Hematopoietic multipotent progenitor cell (in vitro differentiated cells): ENCODE results near the gene INTU. TPM values are rescaled to one million over a fixed set of nuclear protein-coding genes. Genes with fewer than 3 reads are reported as not detected.
"Not testable (repeated sequence)": the region's sequence is repeated elsewhere in the genome, so short reads cannot be mapped to it uniquely, and the experiment has no call there.

Experiments used
- DNase-seq, 3 donors: peaks; one replicate each; pipeline ENCODE4 v3.0.0-alpha.2; 2011 to 2015; ENCODE audit warnings: low read depth in 2 of 3, low spot score in 2 of 3
- total RNA-seq: library from RNA; depleted of rRNA; stranded (reverse); fragments of >200 nt; gene quantifications from one replicate; pipeline ENCODE4 v1.2.3, GENCODE V29; 2012

The INTU gene
- total RNA-seq, 1 donor, result 3.0 TPM

- no peak for DNase-seq
Measured at GRCh38 chr4:127641524-127641923, 8.8 kb downstream of the INTU start.

DNA sequence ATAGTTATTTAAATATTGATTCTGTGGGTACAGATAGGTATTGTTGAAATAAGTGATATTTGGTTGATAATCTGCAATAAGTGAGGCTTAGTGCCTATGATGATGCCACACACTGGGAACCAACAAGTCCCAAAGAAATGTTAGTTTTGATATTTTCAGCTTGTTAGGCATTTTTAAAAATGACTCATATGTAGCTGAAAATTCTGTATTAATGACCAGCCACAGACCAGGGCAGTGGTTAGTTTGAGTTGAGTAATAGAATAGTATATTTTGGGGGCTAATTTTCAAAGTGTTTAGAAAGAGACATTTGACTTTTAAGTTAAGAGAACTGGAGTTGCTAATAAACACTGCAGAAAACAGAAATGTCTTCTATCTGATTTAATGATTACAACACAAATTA, 9.4 kb downstream of the INTU start:
- no peak for DNase-seq

DNA sequence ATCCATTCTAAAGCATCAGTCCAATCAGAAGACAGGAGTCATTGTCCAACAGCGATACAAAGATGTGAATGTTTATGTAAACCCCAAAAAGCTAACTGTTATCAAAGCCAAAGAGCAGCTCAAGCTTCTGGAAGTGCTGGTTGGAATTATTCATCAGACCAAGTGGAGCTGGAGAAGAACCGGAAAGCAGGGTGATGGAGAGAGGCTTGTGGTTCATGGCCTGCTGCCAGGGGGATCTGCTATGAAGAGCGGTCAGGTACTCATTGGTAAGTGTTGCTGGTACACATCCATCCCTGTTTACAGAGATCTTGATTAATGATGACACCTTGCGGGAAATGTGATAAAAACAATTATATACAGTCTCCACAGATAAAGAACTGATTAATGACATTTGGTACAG, 11.0 kb downstream of the INTU start:
- no peak for DNase-seq

GRCh38 chr4:127648061-127648460, 15.3 kb downstream of the INTU start:
- no peak for DNase-seq

DNA sequence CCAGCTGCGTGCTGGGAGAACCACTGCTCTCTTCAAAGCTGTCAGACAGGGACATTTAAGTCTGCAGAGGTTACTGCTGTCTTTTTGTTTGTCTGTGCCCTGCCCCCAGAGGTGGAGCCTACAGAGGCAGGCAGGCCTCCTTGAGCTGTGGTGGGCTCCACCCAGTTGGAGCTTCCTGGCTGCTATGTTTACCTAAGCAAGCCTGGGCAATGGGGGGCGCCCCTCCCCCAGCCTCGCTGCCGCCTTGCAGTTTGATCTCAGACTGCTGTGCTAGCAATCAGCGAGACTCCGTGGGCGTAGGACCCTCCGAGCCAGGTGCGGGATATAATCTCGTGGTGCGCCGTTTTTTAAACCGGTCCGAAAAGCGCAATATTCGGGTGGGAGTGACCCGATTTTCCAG, 22.8 kb downstream of the INTU start:
- DNase-seq, result not testable (repeated sequence)

GRCh38 chr4:127656047-127656680, 23.4 kb downstream of the INTU start:
- DNase-seq, result no peak

GRCh38 chr4:127660284-127660885, 27.6 kb downstream of the INTU start:
- no peak for DNase-seq

GRCh38 chr4:127667116-127667515, 34.4 kb downstream of the INTU start:
- no peak for DNase-seq

GRCh38 chr4:127667772-127668171, 35.0 kb downstream of the INTU start:
- DNase-seq, result no peak

GRCh38 chr4:127668770-127669169, 36.0 kb downstream of the INTU start:
- DNase-seq, result no peak

DNA sequence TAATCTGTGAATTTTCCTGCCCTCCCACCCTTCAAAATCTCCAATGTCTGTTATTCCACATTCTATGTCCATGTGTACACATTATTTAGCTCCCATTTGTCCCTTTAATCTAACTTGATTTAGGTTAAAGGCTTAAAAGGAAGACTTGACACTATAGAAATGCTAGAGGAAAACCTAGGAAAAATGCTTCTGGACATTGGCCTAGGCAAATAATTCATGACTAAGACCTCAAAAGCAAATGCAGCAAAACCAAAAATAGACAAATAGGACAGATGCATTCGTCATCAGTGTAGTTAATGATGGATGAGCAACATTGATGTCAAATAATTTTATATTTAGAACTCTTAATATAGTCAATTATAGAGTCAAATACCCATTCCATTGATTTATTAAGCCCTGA, 36.9 kb downstream of the INTU start:
- no peak for DNase-seq

DNA sequence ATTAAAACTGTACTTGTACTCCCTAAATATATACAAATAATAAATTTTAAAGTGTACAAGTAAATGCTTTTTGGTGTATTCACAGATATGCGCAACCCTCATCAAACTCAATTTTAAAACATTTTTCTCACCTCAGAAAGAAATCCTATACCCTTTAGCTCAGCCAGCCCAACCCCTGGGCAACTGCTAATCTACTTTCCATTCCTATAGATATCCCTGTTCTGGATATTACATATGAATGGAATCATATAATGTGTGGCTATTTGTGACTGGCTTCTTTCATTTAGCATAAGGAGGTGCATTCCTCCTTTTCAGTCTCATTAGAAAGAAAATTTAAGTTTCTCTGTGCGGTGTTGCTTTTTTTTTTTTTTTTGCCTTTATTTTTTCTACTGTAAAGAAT, 39.4 kb downstream of the INTU start:
- DNase-seq, result no peak

- DNase-seq, result no peak
Measured at GRCh38 chr4:127685292-127685691, 52.5 kb downstream of the INTU start.

- no peak for DNase-seq
Measured at GRCh38 chr4:127686658-127687057, 53.9 kb downstream of the INTU start.

- DNase-seq, result no peak
Measured at GRCh38 chr4:127687580-127687979, 54.8 kb downstream of the INTU start.

GRCh38 chr4:127698789-127699200, 66.0 kb downstream of the INTU start:
- DNase-seq, result peak in 2 of 3 donors; percentile 10 to 54

- DNase-seq, result no peak
Measured at GRCh38 chr4:127708985-127709384, 76.2 kb downstream of the INTU start.

- no peak for DNase-seq
Measured at GRCh38 chr4:127709456-127709855, 76.7 kb downstream of the INTU start.

GRCh38 chr4:127730142-127730913, 97.6 kb downstream of the INTU start, which contains the start of gene SLC25A31:
Gene SLC25A31 (plus strand): TSS chr4:127730400. CDS start chr4:127730546, 146 bp downstream.
- no peak for DNase-seq

- no peak for DNase-seq
Measured at GRCh38 chr4:127731406-127731805, 98.6 kb downstream of the INTU start.

DNA sequence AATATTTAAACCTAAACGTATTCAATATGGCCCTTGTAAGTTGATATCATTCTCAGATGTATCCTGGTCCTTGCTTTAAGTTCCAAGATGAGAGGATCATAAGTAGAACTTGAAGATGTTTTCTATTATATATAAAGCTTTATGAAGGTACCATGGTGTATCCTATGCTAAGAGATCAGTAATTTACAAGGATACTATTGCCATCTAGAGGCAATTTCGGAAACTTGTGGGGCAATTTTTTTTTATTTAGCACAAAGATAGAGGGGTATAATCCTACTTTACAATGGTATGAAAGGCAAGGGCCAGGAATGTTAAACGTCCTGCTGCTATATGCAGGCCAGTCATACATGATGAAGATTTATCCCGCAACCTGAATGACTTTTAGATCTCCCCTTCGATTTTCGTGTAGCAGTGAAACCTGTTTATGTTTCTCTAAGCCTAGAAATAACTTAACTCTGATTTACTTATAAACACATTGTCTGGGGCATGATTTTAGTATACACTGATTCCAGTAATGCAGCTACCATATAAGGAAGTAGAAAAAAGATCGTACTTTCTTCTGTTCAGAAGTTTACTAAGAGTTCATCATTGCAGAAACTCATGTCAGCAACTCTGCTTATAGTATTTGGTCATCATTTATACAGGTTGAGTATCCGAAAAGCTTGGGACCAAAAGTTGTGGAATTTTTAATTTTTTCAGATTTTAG, 100.0 kb downstream of the INTU start:
- DNase-seq, result peak in 2 of 3 donors; percentile 27 to 73
